ENCODE measurements around the gene UQCC3.

- TF ChIP-seq POLR2AphosphoS5 (IDR thresholded peaks at IDR 0.05; ENCODE audit: low read depth, low read length) (peak; percentile 98), REST (IDR thresholded peaks at IDR 0.05; ENCODE audit: insufficient read depth in 1 of 2, low read depth in 2 of 2, low read length in 2 of 2) (peak in 1 of 2 experiments; percentile 29; a peak in 1 of 4 replicates), TAF1 (IDR thresholded peaks at IDR 0.05; ENCODE audit: borderline replicate concordance, insufficient read depth, low read length) (peak; percentile 95)
Measured at GRCh38 chr11:62645946-62646824, 25.3 kb upstream of the UQCC3 start, which contains the start of gene GANAB.

Measured in PFSK-1 (cell line).